OCI-LY7 (cell line): ENCODE data around the gene VAV1. TPM values are rescaled to one million over a fixed set of nuclear protein-coding genes. Genes with fewer than 3 reads are reported as not detected.

ENCODE experiments used
- BruUV-seq: library from RNA; stranded (reverse); fragments of 400-500 nt; replicated peaks from 2 replicates; lab custom pipeline; 2021; lab: Mats Ljungman, UMichigan
- CTCF ChIA-PET: fragments of 300-600 bp; sonication (Branson Sonifier 250); formaldehyde crosslinking; loops from one replicate; lab custom pipeline; 2022; ENCODE audit warnings: antibody characterized with exemption; ENCODE audit not compliant: unreplicated experiment; lab: Charles Lee
- POLR2A ChIA-PET: fragments of 300-600 bp; sonication (Branson Sonifier 250); formaldehyde crosslinking; loops from one replicate; lab custom pipeline; 2022; ENCODE audit warnings: antibody characterized with exemption; lab: Charles Lee
- DNase-seq: peaks from one replicate; pipeline ENCODE4 v3.0.0-alpha.2; 2015; ENCODE audit warnings: low spot score
- H2AFZ ChIP-seq: fragments of 200-600 bp; sonication (generic), shearing (Covaris generic); 2 replicates; pipeline ENCODE4 v1.6.1; 2014; ENCODE audit warnings: mild to moderate bottlenecking, antibody characterized with exemption, low read length, moderate library complexity
- H3K27ac ChIP-seq: fragments of 200-600 bp; sonication (generic); 2 replicates; pipeline ENCODE4 v1.5.1; 2014; ENCODE audit warnings: mixed run types, low read depth, mild to moderate bottlenecking, moderate library complexity, low read length, inconsistent platforms; ENCODE audit not compliant: poor library complexity, severe bottlenecking
- H3K36me3 ChIP-seq: fragments of 200-600 bp; sonication (generic); 2 replicates; pipeline ENCODE4 v1.6.1; 2014; ENCODE audit warnings: mild to moderate bottlenecking, antibody characterized with exemption, low read length, moderate library complexity, mixed read lengths; ENCODE audit not compliant: insufficient read depth
- H3K4me1 ChIP-seq: fragments of 200-600 bp; sonication (generic); 2 replicates; pipeline ENCODE4 v1.5.1; 2014; ENCODE audit warnings: mild to moderate bottlenecking, low read length; ENCODE audit not compliant: insufficient read depth, poor library complexity, severe bottlenecking
- H3K4me2 ChIP-seq: fragments of 200-600 bp; sonication (generic); 2 replicates; pipeline ENCODE4 v1.6.1; 2014; ENCODE audit warnings: mild to moderate bottlenecking, low read length
- H3K4me3 ChIP-seq: fragments of 200-600 bp; sonication (generic); 2 replicates; pipeline ENCODE4 v1.5.1; 2014; ENCODE audit warnings: mild to moderate bottlenecking, low read depth, low read length; ENCODE audit not compliant: poor library complexity, severe bottlenecking
- H3K79me2 ChIP-seq: fragments of 200-600 bp; sonication (generic); 2 replicates; pipeline ENCODE4 v1.6.1; 2016; ENCODE audit warnings: low read depth, mild to moderate bottlenecking, low read length, moderate library complexity, mixed read lengths; ENCODE audit not compliant: insufficient read depth
- H3K9me2 ChIP-seq: fragments of 200-600 bp; sonication (generic); 2 replicates; pipeline ENCODE4 v1.6.1; 2016; ENCODE audit warnings: mild to moderate bottlenecking, low read length, mixed read lengths; ENCODE audit not compliant: insufficient read depth
- H3K9me3 ChIP-seq: fragments of 200-600 bp; sonication (generic); 2 replicates; pipeline ENCODE4 v1.6.1; 2014; ENCODE audit warnings: mild to moderate bottlenecking, mixed run types, low read length, mixed read lengths
- H4K20me1 ChIP-seq: fragments of 200-600 bp; sonication (generic); 2 replicates; pipeline ENCODE4 v1.6.1; 2014; ENCODE audit warnings: mild to moderate bottlenecking, antibody characterized with exemption, low read length, moderate library complexity, mixed read lengths; ENCODE audit not compliant: insufficient read depth
- EZH2phosphoT487 ChIP-seq: fragments of 200-600 bp; sonication (generic); IDR thresholded peaks from 2 replicates; pipeline ENCODE4 v1.6.1; 2018; ENCODE audit warnings: low read depth, borderline replicate concordance, mild to moderate bottlenecking, mixed run types, antibody characterized with exemption, low read length, moderate library complexity, mixed read lengths
- intact Hi-C: fragments of 100-400 bp; cut with micrococcal nuclease; formaldehyde crosslinking; loops from one replicate; pipeline ENCODE4 v1.10.0; 2022; ENCODE audit not compliant: unreplicated experiment
- total RNA-seq, 2 experiments: library from RNA; depleted of rRNA in 1 of 2; stranded (reverse); fragments of >200 nt in 1 of 2; shearing (Covaris generic) in 1 of 2; gene quantifications; 2 replicates each; pipeline ENCODE4 v1.2.3, GENCODE V29; 2014 to 2022
- TF ChIP-seq, protein P1 (sequence below): fragments of 200-600 bp; sonication (generic); conservative IDR thresholded peaks from 2 replicates; pipeline ENCODE4 v1.5.1; 2014; ENCODE audit warnings: mild to moderate bottlenecking, antibody characterized with exemption, low read length, moderate library complexity, mixed read lengths

The VAV1 gene
- total RNA-seq, 2 experiments from 2014 or later = 90.7 to 107 TPM

DNA sequence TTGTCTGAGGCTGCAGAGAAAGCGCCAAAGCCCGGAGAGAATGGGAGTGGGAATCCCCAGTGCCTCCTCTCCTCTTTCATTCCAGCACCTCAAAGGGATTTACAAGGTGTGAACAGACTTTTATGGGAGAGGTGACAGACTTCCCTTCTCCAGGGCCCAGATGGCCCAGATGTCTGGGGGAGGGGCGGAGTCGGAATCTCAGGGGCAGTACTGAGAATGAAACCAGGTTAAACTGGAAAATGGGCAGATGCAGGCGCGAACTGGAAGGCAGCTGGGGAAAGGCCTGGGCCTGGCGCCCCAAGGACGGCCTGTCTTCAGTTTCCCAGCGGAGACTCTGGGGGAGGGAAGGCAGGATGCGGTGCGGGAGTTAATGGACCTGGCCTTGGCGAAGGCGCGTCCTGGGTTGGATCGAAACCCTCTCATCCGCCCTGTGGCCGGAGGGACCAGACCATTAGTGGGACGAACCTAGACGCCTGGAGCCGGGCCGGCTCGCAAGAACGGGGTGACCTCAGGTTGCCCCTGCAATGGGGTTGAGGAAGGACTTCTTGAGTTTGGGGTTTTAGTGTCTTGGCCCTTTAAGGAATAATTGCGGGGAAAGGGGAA, 33.6 kb upstream of the VAV1 start:
- Histone ChIP-seq H3K4me1 (peaks cover 53% of the 10 kb centered on the region), H3K27ac (peak overlapping the region; percentile 74), H4K20me1 (no peaks in the 10 kb centered on the region), H3K79me2 (peaks cover 13% of the 10 kb centered on the region; the same call in 1 of the 2 replicates), H3K4me2 (peak overlapping the region; percentile 78), H3K36me3 (no peaks in the 10 kb centered on the region), H3K4me3 (peak overlapping the region; percentile 48), H3K9me3 (no peaks in the 10 kb centered on the region), H2AFZ (peak overlapping the region; percentile 68), H3K9me2 (no peaks in the 10 kb centered on the region)
- TF ChIP-seq EZH2phosphoT487 = no peak
- TF ChIP-seq, protein P1, sequence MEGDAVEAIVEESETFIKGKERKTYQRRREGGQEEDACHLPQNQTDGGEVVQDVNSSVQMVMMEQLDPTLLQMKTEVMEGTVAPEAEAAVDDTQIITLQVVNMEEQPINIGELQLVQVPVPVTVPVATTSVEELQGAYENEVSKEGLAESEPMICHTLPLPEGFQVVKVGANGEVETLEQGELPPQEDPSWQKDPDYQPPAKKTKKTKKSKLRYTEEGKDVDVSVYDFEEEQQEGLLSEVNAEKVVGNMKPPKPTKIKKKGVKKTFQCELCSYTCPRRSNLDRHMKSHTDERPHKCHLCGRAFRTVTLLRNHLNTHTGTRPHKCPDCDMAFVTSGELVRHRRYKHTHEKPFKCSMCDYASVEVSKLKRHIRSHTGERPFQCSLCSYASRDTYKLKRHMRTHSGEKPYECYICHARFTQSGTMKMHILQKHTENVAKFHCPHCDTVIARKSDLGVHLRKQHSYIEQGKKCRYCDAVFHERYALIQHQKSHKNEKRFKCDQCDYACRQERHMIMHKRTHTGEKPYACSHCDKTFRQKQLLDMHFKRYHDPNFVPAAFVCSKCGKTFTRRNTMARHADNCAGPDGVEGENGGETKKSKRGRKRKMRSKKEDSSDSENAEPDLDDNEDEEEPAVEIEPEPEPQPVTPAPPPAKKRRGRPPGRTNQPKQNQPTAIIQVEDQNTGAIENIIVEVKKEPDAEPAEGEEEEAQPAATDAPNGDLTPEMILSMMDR = peak; percentile 66; the same call in 1 of the 2 replicates
- ChIA-PET POLR2A (interaction anchor here (1.0 to 1.8 kb wide), 2 partner anchors 101 to 125 kb away, joined by 3 to 6 read pairs; no protein-coding TSS in a partner anchor), CTCF (interaction anchor here (0.7 kb wide), 1 partner anchor 125 kb away, joined by 4 read pairs; no protein-coding TSS in a partner anchor)
- BruUV-seq = no TSS peak
- intact Hi-C loops = loop anchor here (1.0 to 5.0 kb wide), 5 partner anchors 14 to 137 kb away; partner anchors contain the start of gene SH2D3A
- DNase-seq = peak; percentile 30

DNA sequence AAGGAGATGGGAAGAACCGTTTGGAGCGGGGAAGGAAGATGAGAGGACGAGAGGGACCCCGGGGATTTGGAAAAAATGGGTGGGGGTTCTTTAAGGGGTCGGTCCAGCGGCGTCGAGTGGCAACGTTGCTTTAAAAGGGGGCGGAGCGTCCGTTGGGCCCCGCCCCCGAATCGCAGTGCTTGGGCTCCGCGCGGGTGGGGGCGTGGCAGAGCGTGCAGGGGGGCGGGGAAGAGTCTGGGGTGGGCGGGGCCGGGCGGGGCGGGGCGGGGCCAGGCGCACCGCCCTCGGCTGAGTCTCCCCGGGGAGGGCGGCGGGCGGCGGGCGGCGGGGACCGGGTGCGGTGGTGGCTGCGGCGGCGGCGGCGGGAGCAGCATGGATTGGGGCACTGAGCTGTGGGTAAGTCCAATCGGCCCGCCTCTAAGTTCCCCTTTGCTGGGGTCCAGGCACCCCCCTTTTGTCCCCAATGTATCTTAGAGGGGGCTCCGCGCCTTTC, 33.1 kb upstream of the VAV1 start, which contains the start of gene TRIP10:
Gene TRIP10 (plus strand): TSS at position 291 of the 493 bp plus-strand sequence. CDS start 82 bp downstream, at position 373.
- intact Hi-C loops = loop anchor here (5.0 kb wide), 1 partner anchor 137 kb away; no protein-coding TSS in a partner anchor
- H2AFZ ChIP-seq = peak within 1 kb of the TSS; percentile 69
- H4K20me1 ChIP-seq = no peaks in the 10 kb centered on the region
- ChIA-PET POLR2A (interaction anchor here (0.6 to 1.0 kb wide), 2 partner anchors 97 to 101 kb away, joined by 3 to 4 read pairs; no protein-coding TSS in a partner anchor), CTCF (no interaction called here)
- H3K9me3 ChIP-seq = no peaks in the 10 kb centered on the region
- H3K9me2 ChIP-seq = no peaks in the 10 kb centered on the region
- no peaks in the 10 kb centered on the region for H3K36me3 ChIP-seq
- H3K79me2 ChIP-seq = peaks cover 13% of the 10 kb centered on the region; the same call in 1 of the 2 replicates
- peak; percentile 96 for DNase-seq
- H3K4me2 ChIP-seq = peak within 1 kb of the TSS; percentile 93
- BruUV-seq = no TSS peak
- TF ChIP-seq EZH2phosphoT487 = no peak
- TF ChIP-seq, protein P1 = no peak
- H3K4me3 ChIP-seq = peak within 1 kb of the TSS; percentile 75
- peak within 1 kb of the TSS; percentile 74 for H3K27ac ChIP-seq
- H3K4me1 ChIP-seq = peaks cover 53% of the 10 kb centered on the region
